GM03348 (cell line): ENCODE measurements around the gene SLC35F1.
"Not testable (repeated sequence)": the region's sequence is repeated elsewhere in the genome, so short reads cannot be mapped to it uniquely, and the experiment has no call there.

ENCODE experiments used
- DNase-seq: peaks from one replicate; pipeline ENCODE4 v3.0.0; 2012; ENCODE audit warnings: low spot score

SLC35F1 gene

GRCh38 chr6:117927866-117928265, 20.8 kb downstream of the SLC35F1 start:
- no peak for DNase-seq

GRCh38 chr6:117928833-117929232, 21.8 kb downstream of the SLC35F1 start:
- no peak for DNase-seq

GRCh38 chr6:117929501-117929900, 22.4 kb downstream of the SLC35F1 start:
- DNase-seq, result no peak

- no peak for DNase-seq
Measured at GRCh38 chr6:117930645-117931044, 23.6 kb downstream of the SLC35F1 start.

GRCh38 chr6:117932001-117932400, 24.9 kb downstream of the SLC35F1 start:
- no peak for DNase-seq

GRCh38 chr6:117932676-117933075, 25.6 kb downstream of the SLC35F1 start:
- no peak for DNase-seq

- DNase-seq, result no peak
Measured at GRCh38 chr6:117933471-117933870, 26.4 kb downstream of the SLC35F1 start.

- no peak for DNase-seq
Measured at GRCh38 chr6:117938311-117938995, 31.4 kb downstream of the SLC35F1 start.

- DNase-seq, result no peak
Measured at GRCh38 chr6:117947234-117947633, 40.2 kb downstream of the SLC35F1 start.

- no peak for DNase-seq
Measured at GRCh38 chr6:117951783-117952182, 44.7 kb downstream of the SLC35F1 start.

- no peak for DNase-seq
Measured at GRCh38 chr6:117955684-117956256, 48.7 kb downstream of the SLC35F1 start.

GRCh38 chr6:117956386-117956785, 49.3 kb downstream of the SLC35F1 start:
- DNase-seq, result no peak

- DNase-seq, result no peak
Measured at GRCh38 chr6:117958536-117958935, 51.5 kb downstream of the SLC35F1 start.

- no peak for DNase-seq
Measured at GRCh38 chr6:117960877-117961276, 53.8 kb downstream of the SLC35F1 start.

GRCh38 chr6:117961301-117961700, 54.2 kb downstream of the SLC35F1 start:
- DNase-seq, result no peak

- DNase-seq, result not testable (repeated sequence)
Measured at GRCh38 chr6:117965763-117966162, 58.7 kb downstream of the SLC35F1 start.

- no peak for DNase-seq
Measured at GRCh38 chr6:117971637-117972036, 64.6 kb downstream of the SLC35F1 start.

GRCh38 chr6:117974914-117975627, 68.0 kb downstream of the SLC35F1 start:
- DNase-seq, result no peak

GRCh38 chr6:117976030-117976651, 69.1 kb downstream of the SLC35F1 start:
- peak; percentile 41 for DNase-seq

GRCh38 chr6:117985916-117986315, 78.9 kb downstream of the SLC35F1 start:
- DNase-seq, result no peak

GRCh38 chr6:117986396-117986795, 79.3 kb downstream of the SLC35F1 start:
- DNase-seq, result no peak

- no peak for DNase-seq
Measured at GRCh38 chr6:117989086-117989485, 82.0 kb downstream of the SLC35F1 start.

- no peak for DNase-seq
Measured at GRCh38 chr6:117990151-117990550, 83.1 kb downstream of the SLC35F1 start.
